ENCODE results near the gene KRTAP10-8.
"Not testable (repeated sequence)": the region's sequence is repeated elsewhere in the genome, so short reads cannot be mapped to it uniquely, and the experiment has no call there.

The KRTAP10-8 gene

DNA sequence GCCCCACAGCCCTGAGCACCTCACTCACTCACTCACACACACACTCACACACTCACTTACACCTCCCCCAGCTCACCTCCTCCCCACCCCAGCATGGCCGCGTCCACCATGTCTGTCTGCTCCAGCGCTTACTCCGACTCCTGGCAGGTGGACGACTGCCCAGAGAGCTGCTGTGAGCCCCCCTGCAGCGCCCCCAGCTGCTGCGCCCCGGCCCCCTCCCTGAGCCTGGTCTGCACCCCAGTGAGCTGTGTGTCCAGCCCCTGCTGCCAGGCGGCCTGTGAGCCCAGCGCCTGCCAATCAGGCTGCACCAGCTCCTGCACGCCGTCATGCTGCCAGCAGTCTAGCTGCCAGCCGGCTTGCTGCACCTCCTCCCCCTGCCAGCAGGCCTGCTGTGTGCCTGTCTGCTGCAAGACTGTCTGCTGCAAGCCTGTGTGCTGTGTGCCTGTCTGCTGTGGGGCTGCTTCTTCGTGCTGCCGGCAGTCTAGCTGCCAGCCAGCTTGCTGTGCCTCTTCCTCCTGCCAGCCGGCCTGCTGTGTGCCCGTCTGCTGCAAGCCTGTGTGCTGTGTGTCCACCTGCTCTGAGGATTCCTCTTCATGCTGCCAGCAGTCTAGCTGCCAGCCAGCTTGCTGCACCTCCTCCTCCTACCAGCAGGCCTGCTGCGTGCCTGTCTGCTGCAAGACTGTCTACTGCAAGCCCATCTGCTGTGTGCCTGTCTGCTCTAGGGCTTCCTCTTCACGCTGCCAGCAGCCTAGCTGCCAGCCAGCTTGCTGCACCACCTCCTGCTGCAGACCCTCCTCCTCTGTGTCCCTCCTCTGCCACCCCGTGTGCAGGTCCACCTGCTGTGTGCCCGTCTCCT, 34.7 kb downstream of the KRTAP10-8 start, which contains the start of gene KRTAP10-11:
Gene KRTAP10-11, plus strand, starts transcription at position 49 of the 856 bp plus-strand sequence. Its CDS starts 45 bp downstream, at position 94.
- DNase-seq (ENCODE audit: low spot score) = not testable (repeated sequence)

DNA sequence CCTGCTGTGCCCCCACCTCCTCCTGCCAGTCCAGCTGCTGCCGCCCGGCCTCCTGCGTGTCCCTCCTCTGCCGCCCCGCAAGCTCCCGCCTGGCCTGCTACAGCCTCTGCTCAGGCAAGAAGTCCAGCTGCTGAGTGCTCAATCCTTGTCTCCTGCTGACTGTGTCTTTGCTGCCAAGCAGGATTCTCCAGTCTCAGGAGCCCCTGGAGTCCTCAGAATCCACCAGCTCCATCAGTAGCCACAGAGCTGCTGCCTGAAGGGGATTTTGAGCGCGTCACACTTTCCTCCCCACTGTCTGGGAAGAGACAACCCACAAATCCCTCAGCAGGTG, 35.3 kb downstream of the KRTAP10-8 start:
- no peak for DNase-seq (ENCODE audit: low spot score)

DNA sequence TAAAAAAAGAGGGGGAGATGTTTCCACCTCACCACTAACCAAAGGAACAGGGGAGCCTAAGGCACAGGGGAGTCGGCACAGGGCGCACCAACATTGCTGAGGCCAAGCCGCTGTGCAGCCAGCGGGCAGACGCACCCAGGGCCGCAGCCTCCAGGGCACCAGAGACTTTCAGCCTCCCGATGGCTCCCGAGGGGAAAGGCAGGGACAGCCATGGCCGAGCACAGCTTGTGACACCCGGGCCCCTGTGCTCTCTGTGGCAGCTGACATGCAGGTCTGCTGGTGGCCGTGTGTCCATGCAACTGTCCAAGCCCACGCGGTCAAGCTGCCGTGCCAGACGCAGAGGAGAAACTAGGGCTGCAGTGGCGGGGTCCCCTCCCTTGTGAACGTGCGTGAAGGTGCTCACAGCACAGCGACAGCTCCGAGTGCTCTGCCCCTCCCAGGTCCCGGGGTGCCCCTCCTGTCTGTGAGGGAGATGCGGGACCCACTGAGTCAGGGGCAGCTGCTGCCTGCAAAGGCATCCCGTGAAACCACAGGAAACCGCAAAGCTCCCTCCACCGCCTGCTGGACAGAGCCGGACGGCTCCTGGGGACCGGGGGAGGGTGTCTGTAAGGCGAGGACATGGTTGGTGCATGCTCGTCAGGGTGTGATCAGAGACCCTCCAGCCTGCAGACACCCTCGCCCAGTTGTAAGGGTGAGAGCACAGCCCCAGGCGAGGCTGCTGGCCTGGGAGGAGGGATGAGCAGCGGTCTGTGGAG, 36.9 kb downstream of the KRTAP10-8 start:
- DNase-seq (ENCODE audit: low spot score) = no peak

DNA sequence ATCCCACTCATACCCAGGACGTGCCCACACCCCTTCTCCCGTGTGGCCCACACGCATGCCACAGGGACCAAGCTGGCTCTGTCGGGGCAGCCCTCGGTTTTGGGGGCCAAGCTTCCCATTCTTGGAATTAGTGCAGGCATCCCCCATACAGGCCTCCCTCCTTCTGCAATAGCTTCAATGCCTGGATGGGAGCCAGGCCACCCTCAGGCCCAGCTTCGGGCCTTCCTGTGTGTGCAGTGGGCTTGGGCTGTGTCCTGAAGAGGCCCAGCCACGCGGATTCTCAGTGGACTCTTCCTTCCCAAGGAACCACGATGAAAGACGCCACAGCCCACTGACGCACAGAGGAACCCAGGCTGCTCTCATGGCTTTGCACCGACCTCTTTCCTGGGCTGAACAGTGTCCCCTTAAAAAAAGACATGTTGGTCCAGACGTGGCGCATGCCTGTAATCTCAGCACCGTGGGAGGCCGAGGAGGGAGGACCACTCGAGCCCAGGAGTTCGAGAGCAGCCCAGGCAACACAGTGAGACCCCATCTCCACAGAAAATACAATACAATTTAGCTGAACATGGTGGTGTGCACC, 37.7 kb downstream of the KRTAP10-8 start:
- no peak for DNase-seq (ENCODE audit: low spot score)

DNA sequence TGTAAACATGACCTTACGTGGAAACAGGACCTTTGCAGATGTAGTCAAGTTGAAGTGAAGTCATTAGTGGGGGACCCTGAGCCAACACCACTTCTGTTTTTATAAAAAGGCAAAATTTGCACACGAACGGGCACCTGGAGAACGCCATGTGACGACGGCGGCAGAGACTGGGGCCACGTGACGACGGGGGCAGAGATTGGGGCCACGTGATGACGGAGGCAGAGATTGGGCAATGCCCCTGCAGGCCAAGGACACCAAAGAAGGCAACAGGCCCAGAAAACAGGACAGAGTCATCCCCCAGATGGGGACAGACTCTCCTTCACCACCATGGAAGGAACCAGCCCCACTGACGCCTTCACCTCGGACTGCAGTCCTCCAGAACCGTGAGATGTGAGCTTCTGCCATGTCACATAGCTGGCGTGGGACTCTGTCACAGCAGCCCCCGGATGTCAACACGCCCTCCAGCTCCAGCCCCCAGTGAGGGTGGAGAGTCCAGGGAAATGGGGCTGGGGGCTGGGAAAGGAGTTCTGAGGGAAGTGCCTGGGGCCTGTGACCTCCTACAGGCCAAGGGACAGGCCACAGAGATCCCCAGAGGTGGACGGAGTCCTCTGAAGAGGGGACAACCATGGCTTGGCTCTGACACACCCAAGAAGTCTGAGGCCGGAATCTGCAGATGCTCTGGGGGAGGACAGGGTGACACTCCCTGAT, 38.5 kb downstream of the KRTAP10-8 start:
- DNase-seq (ENCODE audit: low spot score) = no peak

DNA sequence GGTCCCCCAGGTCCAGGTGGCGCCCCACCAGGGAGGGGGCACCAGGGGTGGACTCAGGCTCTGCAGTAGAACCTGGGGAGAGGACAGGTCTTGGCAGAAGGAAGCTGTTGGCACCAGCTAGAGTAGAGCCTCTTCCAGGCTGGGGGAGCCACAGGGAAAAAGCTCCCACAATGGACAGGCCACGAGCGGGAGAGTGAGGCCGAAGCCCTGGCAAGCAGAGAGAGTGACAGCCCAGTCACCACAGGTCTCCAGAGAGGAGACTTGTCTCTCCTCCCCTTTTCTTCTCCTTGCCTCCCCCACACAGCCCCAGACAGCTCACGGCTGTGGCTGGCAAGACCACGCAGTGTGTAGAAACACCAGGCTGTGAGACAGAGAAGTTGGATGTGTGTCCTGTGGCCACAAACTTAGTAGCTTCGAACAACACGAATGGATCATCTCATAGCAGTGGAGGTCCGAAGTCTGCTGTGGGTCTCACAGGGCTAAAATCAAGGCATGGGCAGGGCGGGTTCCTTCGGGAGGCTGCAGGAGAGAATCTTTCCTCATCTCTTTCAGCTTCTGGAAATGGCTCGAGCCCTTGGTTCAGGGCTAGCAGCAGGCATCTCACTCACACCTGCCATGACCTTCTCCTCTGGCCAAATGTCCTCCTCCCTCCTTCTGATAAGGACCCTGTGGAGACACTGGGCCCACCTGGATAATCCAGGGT, 39.2 kb downstream of the KRTAP10-8 start:
- no peak for DNase-seq (ENCODE audit: low spot score)

DNA sequence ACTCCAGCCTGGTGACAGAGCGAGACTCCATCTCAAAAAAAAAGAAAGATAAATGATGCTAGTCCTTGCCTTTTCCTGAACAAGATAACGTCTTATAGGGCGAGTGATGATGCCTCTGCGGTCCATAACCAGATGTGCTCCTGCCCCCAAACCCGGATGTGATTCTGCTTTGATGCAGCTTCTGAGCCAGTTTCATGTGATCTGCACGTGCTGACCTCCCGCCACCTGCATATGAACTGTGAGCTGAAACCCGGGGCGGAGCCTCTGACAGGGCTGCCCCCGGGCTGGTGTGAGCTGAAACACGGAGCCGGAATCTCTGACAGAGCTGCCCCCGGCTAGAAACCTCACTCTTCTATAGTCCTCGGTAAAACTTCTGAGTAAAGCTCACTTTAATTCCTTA, 41.2 kb downstream of the KRTAP10-8 start:
- no peak for DNase-seq (ENCODE audit: low spot score)

DNA sequence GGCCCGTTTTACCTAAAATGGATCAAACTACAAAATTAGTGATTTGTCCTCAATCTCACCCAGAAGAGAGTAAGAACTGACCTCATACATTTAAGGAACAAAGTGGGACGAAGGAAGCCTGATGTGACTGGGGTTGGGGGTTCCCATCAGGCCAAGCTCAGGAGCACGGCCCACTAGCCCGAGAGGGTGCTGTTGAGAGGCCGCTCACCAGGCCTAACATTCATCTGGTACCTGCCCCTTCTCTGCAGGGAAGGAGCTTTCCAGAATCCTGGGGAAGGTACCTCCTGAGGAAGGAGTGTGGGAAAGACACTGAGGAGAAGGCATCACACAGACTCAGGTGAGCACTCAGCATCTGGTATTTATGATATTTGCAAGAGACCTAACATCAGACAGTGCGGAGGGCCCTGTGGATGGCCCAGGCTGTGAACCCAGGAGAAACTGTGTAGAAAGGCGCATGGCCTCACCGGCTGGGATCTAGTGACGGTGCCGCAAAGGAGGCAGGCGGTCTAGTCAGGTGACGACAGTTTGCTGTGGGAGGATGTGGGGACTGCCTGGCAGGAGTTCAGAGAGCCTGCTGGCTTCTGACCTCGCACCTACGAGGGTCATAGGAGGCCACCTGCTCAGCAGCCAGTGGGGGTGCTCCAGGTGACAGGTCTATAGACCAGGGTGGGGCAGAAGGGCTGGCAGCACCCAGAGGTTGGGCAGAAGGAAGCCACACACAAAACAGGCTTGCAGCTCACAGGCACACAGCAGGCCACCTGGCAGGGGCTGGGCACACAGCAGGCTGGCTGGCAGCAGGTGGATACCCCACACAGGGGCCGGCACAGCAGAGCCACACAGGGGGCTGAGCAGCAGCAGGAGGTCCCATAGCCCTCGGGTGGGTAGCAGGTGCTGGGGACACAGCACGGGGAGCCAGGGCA, 42.0 kb downstream of the KRTAP10-8 start:
- DNase-seq (ENCODE audit: low spot score) = no peak

DNA sequence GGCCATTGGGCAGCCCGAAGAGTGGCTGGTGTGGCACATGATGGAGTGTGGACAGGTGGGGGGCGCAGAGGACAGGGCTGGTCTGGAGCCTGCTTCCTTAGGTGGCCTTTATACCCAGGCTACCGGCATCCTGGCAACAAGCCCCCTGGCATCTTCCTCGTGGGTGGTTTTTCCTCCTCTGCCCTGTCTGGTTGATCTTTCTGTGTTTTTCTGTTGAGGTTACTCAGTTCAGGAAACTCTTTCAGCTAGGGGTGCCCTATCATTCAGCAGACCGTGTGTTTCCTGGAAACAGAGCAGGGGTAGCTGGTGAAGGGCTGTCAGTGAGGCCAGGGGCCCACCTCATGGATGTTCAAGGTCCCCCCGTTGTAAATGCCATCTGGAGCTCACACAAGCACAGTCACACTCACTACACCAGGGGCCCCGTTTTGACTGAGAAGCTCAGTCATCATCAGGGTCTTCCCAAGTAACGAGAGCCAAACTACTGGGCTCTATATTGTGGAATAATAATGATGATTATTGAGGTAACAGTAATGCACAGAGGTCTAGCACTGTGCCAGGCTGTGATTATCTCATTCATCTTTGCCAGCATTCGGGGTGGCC, 42.8 kb downstream of the KRTAP10-8 start, which contains the start of gene KRTAP12-4:
Gene KRTAP12-4, minus strand, starts transcription at position 84 of the 600 bp plus-strand sequence. Its CDS starts 45 bp downstream, at position 39.
- DNase-seq (ENCODE audit: low spot score) = no peak

DNA sequence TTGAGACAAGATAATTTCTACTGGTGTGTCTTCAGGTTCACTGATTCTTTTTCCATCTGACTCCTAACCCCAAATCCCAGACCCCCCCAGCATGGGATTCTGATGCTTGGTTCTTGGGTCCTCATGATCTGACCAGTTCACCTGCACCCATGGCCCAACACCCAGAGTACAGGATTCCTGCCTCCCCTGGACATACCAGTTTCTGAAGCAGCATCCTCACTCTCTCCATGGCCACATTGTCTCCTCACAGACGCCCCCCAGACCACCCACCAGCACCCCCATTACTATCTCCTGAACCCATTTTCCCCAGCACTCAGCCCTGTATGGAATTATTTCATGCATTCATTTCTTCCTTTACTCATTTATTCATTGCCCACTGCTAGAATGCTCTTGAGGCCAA, 45.0 kb downstream of the KRTAP10-8 start:
- no peak for DNase-seq (ENCODE audit: low spot score)

DNA sequence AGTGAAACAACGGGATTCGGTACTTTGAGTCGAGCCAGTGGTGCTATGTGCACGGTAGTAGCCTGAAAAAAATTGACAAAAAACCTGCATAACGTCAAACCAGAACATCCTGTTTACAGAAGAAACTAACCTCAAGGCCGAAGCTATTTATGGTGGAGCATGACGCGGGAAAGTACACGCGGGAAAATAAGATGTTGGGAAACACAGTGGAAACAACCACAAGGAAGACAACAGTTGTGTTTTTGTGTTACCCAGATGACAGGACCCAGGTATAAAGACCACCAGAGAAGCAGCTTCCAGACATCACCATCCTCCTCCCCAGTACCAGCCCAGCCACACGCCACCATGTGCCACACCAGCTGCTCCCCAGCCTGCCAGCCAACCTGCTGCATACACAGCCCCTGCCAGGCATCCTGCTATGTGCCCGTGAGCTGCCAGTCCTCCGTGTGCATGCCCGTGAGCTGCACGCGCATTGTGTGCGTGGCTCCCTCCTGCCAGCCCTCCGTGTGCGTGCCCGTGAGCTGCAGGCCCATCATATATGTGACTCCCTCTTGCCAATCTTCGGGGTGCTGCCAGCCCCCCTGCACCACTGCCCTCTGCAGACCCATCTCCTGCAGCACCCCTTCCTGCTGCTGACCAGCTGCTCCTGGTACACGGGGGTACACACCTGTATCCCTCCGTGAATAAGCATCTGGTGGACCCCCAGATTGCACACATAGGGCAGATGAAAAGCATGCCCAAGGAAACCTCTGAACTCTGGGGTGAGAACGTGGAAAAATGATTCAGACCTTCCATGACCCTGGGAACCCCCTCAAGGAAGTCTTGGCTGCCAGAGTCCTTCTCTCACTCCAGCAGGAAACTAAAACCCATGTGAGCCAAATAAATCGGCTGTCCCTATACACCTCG, 46.0 kb downstream of the KRTAP10-8 start, which contains the start of gene KRTAP12-3:
Gene KRTAP12-3, plus strand, starts transcription at position 298 of the 906 bp plus-strand sequence. Its CDS starts 48 bp downstream, at position 346.
- no peak for DNase-seq (ENCODE audit: low spot score)

DNA sequence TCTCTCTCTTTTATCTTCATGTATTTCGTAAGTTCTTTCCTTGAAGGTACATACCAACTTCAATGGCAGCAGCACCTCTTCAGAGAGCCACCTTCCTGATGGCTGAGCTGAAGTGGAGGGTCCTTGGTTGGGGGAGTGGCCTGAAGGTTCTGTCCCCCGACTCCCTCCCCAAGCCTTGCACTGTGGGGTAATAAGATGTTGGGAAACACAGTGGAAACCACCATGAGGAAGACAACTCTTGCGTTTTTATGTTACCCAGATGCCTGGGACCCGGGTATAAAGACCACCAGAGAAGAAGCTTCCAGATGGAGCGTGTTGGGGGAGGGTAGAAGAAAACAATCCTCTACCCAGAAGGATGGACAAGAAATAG, 46.6 kb downstream of the KRTAP10-8 start:
- no peak for DNase-seq (ENCODE audit: low spot score)

DNA sequence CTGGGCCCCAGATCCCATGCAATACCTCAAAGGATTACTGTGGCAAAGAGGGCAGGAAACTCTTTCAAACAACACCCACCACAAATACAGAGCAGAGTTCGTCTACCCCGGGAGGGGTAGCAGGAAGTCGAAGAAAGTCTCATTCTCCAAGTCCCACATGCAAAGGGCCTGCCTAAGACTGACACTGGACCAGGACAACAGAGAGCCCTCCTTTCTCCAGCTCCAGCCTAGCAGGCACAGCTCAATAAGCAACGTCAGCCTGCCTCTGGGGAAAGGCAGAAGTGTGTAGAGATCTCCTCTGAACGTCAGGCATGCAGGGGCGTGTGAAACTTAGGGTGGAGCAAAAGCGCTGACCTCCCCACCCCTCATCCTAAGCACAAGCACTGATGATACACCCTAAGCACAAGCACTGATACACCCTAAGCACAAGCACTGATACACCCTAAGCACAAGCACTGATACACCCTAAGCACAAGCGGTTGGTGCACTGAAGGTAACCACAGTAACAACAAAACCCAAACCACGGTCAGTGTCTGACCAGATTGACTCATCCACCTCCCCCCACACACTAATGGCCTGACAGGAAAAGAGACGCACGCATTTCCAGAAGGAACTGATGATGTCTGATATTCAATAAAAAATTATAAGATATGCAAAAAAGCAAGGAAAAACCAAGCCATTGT, 47.2 kb downstream of the KRTAP10-8 start:
- DNase-seq (ENCODE audit: low spot score) = no peak

DNA sequence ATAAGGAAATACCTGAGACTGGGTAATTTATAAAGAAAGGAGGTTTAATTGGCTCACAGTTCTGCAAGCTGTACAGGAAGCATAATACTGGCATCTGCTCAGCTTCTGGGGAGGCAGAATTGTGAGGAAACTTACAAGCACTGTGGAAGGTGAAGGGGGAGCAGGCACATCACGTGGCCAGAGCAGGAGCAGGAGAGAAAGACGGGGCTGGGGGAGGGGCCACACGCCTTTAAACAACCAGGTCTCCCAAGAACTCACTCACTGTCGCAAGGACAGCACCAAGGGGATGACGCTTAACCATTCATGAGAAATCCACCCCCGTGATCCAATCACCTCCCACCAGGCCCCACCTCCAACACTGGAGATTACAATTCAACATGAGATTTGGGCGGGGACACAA, 49.7 kb downstream of the KRTAP10-8 start:
- not testable (repeated sequence) for DNase-seq (ENCODE audit: low spot score)
